Measurements from ENCODE around the gene THSD7A.

The THSD7A gene

GRCh38 chr7:11784769-11785536 is 47.0 kb downstream of the THSD7A start:
- TF ChIP-seq, protein P1, sequence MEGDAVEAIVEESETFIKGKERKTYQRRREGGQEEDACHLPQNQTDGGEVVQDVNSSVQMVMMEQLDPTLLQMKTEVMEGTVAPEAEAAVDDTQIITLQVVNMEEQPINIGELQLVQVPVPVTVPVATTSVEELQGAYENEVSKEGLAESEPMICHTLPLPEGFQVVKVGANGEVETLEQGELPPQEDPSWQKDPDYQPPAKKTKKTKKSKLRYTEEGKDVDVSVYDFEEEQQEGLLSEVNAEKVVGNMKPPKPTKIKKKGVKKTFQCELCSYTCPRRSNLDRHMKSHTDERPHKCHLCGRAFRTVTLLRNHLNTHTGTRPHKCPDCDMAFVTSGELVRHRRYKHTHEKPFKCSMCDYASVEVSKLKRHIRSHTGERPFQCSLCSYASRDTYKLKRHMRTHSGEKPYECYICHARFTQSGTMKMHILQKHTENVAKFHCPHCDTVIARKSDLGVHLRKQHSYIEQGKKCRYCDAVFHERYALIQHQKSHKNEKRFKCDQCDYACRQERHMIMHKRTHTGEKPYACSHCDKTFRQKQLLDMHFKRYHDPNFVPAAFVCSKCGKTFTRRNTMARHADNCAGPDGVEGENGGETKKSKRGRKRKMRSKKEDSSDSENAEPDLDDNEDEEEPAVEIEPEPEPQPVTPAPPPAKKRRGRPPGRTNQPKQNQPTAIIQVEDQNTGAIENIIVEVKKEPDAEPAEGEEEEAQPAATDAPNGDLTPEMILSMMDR (IDR thresholded peaks at IDR 0.05; ENCODE audit: low read depth, low read length): no peak
- no peak for DNase-seq
- no peaks in the 10 kb centered on the region for H3K36me3 ChIP-seq
- H3K27ac ChIP-seq: no peak overlapping the region
- no peaks in the 10 kb centered on the region for H3K27me3 ChIP-seq (ENCODE audit: insufficient read depth, low read depth, severe bottlenecking)
- no peaks in the 10 kb centered on the region for H3K9me3 ChIP-seq (ENCODE audit: severe bottlenecking)
- H3K4me3 ChIP-seq (ENCODE audit: low read depth, low read length): no peak overlapping the region

GRCh38 chr7:11779864-11780674 is 51.9 kb downstream of the THSD7A start:
- no peaks in the 10 kb centered on the region for H3K9me3 ChIP-seq (ENCODE audit: severe bottlenecking)

DNA sequence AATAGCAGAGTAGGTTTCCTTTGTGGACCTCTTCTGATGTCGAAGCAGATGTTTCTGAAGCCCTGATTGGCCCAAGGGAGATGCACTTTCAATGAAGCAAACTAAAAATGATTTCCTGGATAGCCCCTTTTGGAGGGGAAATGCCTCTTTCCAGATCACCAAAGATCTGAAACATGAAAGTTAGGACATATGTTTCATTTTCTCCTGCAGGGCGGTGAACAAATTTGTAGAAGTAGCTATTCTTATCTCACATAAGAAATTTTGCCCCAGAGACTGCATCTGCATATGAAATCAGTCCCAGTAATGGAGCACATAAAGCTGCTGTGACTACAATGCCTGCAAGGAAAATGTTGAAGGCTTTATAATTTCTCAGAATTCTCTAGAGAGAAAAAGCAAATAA is 56.0 kb downstream of the THSD7A start:
- TF ChIP-seq, protein P1 (IDR thresholded peaks at IDR 0.05; ENCODE audit: low read depth, low read length): no peak
- H3K36me3 ChIP-seq: no peaks in the 10 kb centered on the region
- no peaks in the 10 kb centered on the region for H3K27me3 ChIP-seq (ENCODE audit: insufficient read depth, low read depth, severe bottlenecking)
- H3K9me3 ChIP-seq (ENCODE audit: severe bottlenecking): no peaks in the 10 kb centered on the region
- no peak overlapping the region for H3K4me3 ChIP-seq (ENCODE audit: low read depth, low read length)
- H3K27ac ChIP-seq: no peak overlapping the region
- no peak for DNase-seq

More at GRCh38 chr7:11779864-11780674, 51.9 kb downstream of the THSD7A start:
- DNase-seq: no peak
- Histone ChIP-seq H3K27me3 (ENCODE audit: insufficient read depth, low read depth, severe bottlenecking) (no peaks in the 10 kb centered on the region), H3K36me3 (no peaks in the 10 kb centered on the region), H3K4me3 (ENCODE audit: low read depth, low read length) (no peak overlapping the region), H3K27ac (no peak overlapping the region)
- TF ChIP-seq, protein P1 (IDR thresholded peaks at IDR 0.05; ENCODE audit: low read depth, low read length): no peak

GRCh38 chr7:11775401-11775800 is 56.6 kb downstream of the THSD7A start:
- DNase-seq: no peak
- Histone ChIP-seq H3K4me3 (ENCODE audit: low read depth, low read length) (no peak overlapping the region), H3K36me3 (no peaks in the 10 kb centered on the region), H3K27ac (no peak overlapping the region), H3K9me3 (ENCODE audit: severe bottlenecking) (no peaks in the 10 kb centered on the region), H3K27me3 (ENCODE audit: insufficient read depth, low read depth, severe bottlenecking) (no peaks in the 10 kb centered on the region)
- TF ChIP-seq, protein P1 (IDR thresholded peaks at IDR 0.05; ENCODE audit: low read depth, low read length): no peak

GRCh38 chr7:11768263-11768662 is 63.7 kb downstream of the THSD7A start:
- Histone ChIP-seq H3K27me3 (ENCODE audit: insufficient read depth, low read depth, severe bottlenecking) (no peaks in the 10 kb centered on the region), H3K27ac (no peak overlapping the region), H3K9me3 (ENCODE audit: severe bottlenecking) (no peaks in the 10 kb centered on the region), H3K36me3 (no peaks in the 10 kb centered on the region), H3K4me3 (ENCODE audit: low read depth, low read length) (no peak overlapping the region)
- TF ChIP-seq, protein P1 (IDR thresholded peaks at IDR 0.05; ENCODE audit: low read depth, low read length): no peak
- no peak for DNase-seq

Data from WERI-Rb-1 (cell line).